GM18951 (cell line): ENCODE data around the gene CPTP.

Source experiments
- POLR2A ChIP-seq: IDR thresholded peaks from 4 replicates; pipeline ENCODE4 v1.6.1; 2011; ENCODE audit warnings: mild to moderate bottlenecking; ENCODE audit not compliant: insufficient read length, insufficient read depth; ENCODE audit errors: extremely low read depth
- in situ Hi-C: fragments of 300-500 bp; cut with MboI; formaldehyde crosslinking; loops from one replicate; pipeline ENCODE4 v1.12.0; 2022; ENCODE audit warnings: low sequenced_read_pairs, mixed read lengths, inconsistent platforms; ENCODE audit not compliant: unreplicated experiment

The CPTP gene

GRCh38 chr1:1352786-1353388, 28.3 kb downstream of the CPTP start:
- in situ Hi-C loops: no loop called here
- no peak for TF ChIP-seq POLR2A

- in situ Hi-C loops: no loop called here
- TF ChIP-seq POLR2A: no peak
These were observed 29.0 kb downstream of the CPTP start for GRCh38 chr1:1353389-1354151.

GRCh38 chr1:1354271-1355247, 30.0 kb downstream of the CPTP start:
- in situ Hi-C loops: no loop called here
- no peak for TF ChIP-seq POLR2A

- in situ Hi-C loops: no loop called here
- TF ChIP-seq POLR2A: no peak
These were observed 30.8 kb downstream of the CPTP start for GRCh38 chr1:1355416-1355815.

- TF ChIP-seq POLR2A: no peak
- in situ Hi-C loops: no loop called here
These were observed 31.7 kb downstream of the CPTP start for GRCh38 chr1:1356166-1356795.

GRCh38 chr1:1356796-1357401, 32.3 kb downstream of the CPTP start:
- in situ Hi-C loops: no loop called here
- TF ChIP-seq POLR2A: no peak

- in situ Hi-C loops: no loop called here
- no peak for TF ChIP-seq POLR2A
These were observed 33.4 kb downstream of the CPTP start for GRCh38 chr1:1357871-1358432.

GRCh38 chr1:1358433-1359271, 34.0 kb downstream of the CPTP start, which contains the start of gene MXRA8:
Gene MXRA8, minus strand, starts transcription at chr1:1358555. Its CDS starts 51 bp downstream, at chr1:1358504.
- TF ChIP-seq POLR2A: no peak
- in situ Hi-C loops: no loop called here

GRCh38 chr1:1359308-1359663, 34.7 kb downstream of the CPTP start:
- no peak for TF ChIP-seq POLR2A
- in situ Hi-C loops: no loop called here

GRCh38 chr1:1359664-1360468, 35.3 kb downstream of the CPTP start:
- no peak for TF ChIP-seq POLR2A
- in situ Hi-C loops: no loop called here
